DND-41 (cell line): ENCODE measurements around the gene MIPEP.
A peak's percentile ranks its signal among the peaks of the same experiment; 100 is the strongest.

ENCODE experiments used
- EZH2 ChIP-seq: IDR thresholded peaks from 3 replicates; pipeline ENCODE4 v1.6.1; 2012; ENCODE audit warnings: borderline replicate concordance, low read depth, mild to moderate bottlenecking, moderate library complexity, low read length, inconsistent platforms; ENCODE audit not compliant: severe bottlenecking
- TF ChIP-seq, protein P1 (sequence below): IDR thresholded peaks from 2 replicates; pipeline ENCODE4 v1.5.1; 2012; ENCODE audit warnings: borderline replicate concordance, low read length, moderate library complexity, mild to moderate bottlenecking; ENCODE audit not compliant: poor library complexity, severe bottlenecking; ENCODE audit errors: extremely low read depth

DNA sequence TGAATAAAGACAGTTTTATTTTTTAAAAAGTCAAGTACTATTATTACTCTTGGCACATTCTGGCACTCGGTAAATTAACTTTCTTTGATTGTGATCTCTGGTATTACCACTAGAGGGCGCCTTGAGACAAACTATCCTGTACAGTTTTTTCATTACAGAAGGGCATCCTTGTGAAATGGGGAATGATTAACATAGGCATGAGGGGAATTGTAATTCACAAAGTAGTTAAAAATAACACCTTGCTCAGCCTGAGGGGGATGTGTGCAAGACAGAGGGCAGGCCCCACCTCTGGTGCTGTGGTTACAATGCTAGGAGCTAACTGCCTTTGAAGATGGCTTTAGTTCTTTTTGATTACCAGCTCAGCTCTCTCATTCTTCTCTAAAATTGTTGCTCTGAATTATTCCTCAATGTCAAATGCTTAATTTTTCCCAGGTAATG is 32.3 kb upstream of the MIPEP start:
- TF ChIP-seq, protein P1, sequence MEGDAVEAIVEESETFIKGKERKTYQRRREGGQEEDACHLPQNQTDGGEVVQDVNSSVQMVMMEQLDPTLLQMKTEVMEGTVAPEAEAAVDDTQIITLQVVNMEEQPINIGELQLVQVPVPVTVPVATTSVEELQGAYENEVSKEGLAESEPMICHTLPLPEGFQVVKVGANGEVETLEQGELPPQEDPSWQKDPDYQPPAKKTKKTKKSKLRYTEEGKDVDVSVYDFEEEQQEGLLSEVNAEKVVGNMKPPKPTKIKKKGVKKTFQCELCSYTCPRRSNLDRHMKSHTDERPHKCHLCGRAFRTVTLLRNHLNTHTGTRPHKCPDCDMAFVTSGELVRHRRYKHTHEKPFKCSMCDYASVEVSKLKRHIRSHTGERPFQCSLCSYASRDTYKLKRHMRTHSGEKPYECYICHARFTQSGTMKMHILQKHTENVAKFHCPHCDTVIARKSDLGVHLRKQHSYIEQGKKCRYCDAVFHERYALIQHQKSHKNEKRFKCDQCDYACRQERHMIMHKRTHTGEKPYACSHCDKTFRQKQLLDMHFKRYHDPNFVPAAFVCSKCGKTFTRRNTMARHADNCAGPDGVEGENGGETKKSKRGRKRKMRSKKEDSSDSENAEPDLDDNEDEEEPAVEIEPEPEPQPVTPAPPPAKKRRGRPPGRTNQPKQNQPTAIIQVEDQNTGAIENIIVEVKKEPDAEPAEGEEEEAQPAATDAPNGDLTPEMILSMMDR: peak; percentile 76
- no peak for TF ChIP-seq EZH2
